Bone marrow (tissue), 2 donors: ENCODE measurements around the gene AQP6.
"Not testable (repeated sequence)": the region's sequence is repeated elsewhere in the genome, so short reads cannot be mapped to it uniquely, and the experiment has no call there.

Experiments
- DNase-seq, 2 donors: peaks; one replicate each; lab custom pipeline; 2025; lab: John Stamatoyannopoulos, UW

Gene AQP6

GRCh38 chr12:49969651-49970429 is 2.9 kb upstream of the AQP6 start:
- peak in 1 of 2 donors; percentile 41 for DNase-seq

- no peak for DNase-seq
These were observed 2.1 kb upstream of the AQP6 start for GRCh38 chr12:49970658-49971057.

GRCh38 chr12:49971141-49971540 is 1.6 kb upstream of the AQP6 start:
- DNase-seq, result no peak

- DNase-seq, result no peak
These were observed 618 bp upstream of the AQP6 start for GRCh38 chr12:49972129-49972528.

- no peak for DNase-seq
These were observed 649 bp downstream of the AQP6 start for GRCh38 chr12:49973361-49973830.

GRCh38 chr12:49974231-49974675 is 1.5 kb downstream of the AQP6 start:
- DNase-seq, result no peak

GRCh38 chr12:49974677-49975317 is 2.0 kb downstream of the AQP6 start:
- no peak for DNase-seq

- no peak for DNase-seq
These were observed 2.6 kb downstream of the AQP6 start for GRCh38 chr12:49975318-49975761.

GRCh38 chr12:49976557-49976956 is 3.8 kb downstream of the AQP6 start:
- DNase-seq, result no peak

GRCh38 chr12:49978125-49978524 is 5.4 kb downstream of the AQP6 start:
- no peak for DNase-seq

- DNase-seq, result no peak
These were observed 6.4 kb downstream of the AQP6 start for GRCh38 chr12:49979016-49979586.

GRCh38 chr12:49979791-49980190 is 7.0 kb downstream of the AQP6 start:
- DNase-seq, result no peak

- DNase-seq, result no peak
These were observed 8.0 kb downstream of the AQP6 start for GRCh38 chr12:49980501-49981349.

GRCh38 chr12:49982246-49983087 is 9.7 kb downstream of the AQP6 start:
- DNase-seq, result no peak

- peak in 1 of 2 donors; percentile 42 for DNase-seq
These were observed 11.1 kb downstream of the AQP6 start for GRCh38 chr12:49983892-49984291.

- no peak for DNase-seq
These were observed 12.0 kb downstream of the AQP6 start for GRCh38 chr12:49984476-49985359.

- no peak for DNase-seq
These were observed 13.2 kb downstream of the AQP6 start for GRCh38 chr12:49985981-49986380.

GRCh38 chr12:49986476-49986875 is 13.7 kb downstream of the AQP6 start:
- DNase-seq, result not testable (repeated sequence)

GRCh38 chr12:49987625-49988303 is 15.0 kb downstream of the AQP6 start:
- DNase-seq, result no peak
